H1 (cell line): ENCODE results near the gene BIN2. TPM values are rescaled to one million over a fixed set of nuclear protein-coding genes. Genes with fewer than 3 reads are reported as not detected.
"Not testable (repeated sequence)": the region's sequence is repeated elsewhere in the genome, so short reads cannot be mapped to it uniquely, and the experiment has no call there.

Source experiments
- CTCF ChIA-PET: fragments of 300-600 bp; sonication (Branson Sonifier 250); formaldehyde crosslinking; loops from one replicate; lab custom pipeline; 2021; ENCODE audit not compliant: partially characterized antibody; lab: Charles Lee
- POLR2A ChIA-PET: fragments of 300-600 bp; sonication (Branson Sonifier 250); formaldehyde crosslinking; loops from one replicate; lab custom pipeline; 2021; ENCODE audit warnings: inconsistent platforms; ENCODE audit not compliant: partially characterized antibody; lab: Charles Lee
- DNase-seq, 2 experiments: peaks; one replicate each; pipeline versions ENCODE4 v3.0.0 to v3.0.0-alpha.2; 2010 to 2022; ENCODE audit warnings: low spot score in 2 of 2, low read depth in 1 of 2, mixed read lengths in 1 of 2
- FAIRE-seq: peaks from 2 replicates; lab custom pipeline; 2011; peaks lifted over from hg19 to GRCh38; lab: Jason Lieb, UNC
- H2AFZ ChIP-seq: 2 replicates; pipeline ENCODE4 v1.8.1; 2012; ENCODE audit warnings: low read length, inconsistent platforms
- H2AK5ac ChIP-seq: 2 replicates; pipeline ENCODE4 v1.6.1; 2013; ENCODE audit warnings: low read depth, low read length
- H2BK120ac ChIP-seq: replicated peaks from 2 replicates; pipeline ENCODE3; 2013; ENCODE audit warnings: low read depth, low read length, inconsistent platforms
- H2BK12ac ChIP-seq: 2 replicates; pipeline ENCODE4 v1.6.1; 2013; ENCODE audit warnings: low read depth, low read length
- H2BK15ac ChIP-seq: 2 replicates; pipeline ENCODE4 v1.6.1; 2013; ENCODE audit warnings: low read length
- H2BK20ac ChIP-seq: 2 replicates; pipeline ENCODE4 v1.6.1; 2013; ENCODE audit warnings: low read length
- H2BK5ac ChIP-seq: 2 replicates; pipeline ENCODE4 v1.6.1; 2013; ENCODE audit warnings: low read depth, low read length
- H3K14ac ChIP-seq: 2 replicates; pipeline ENCODE4 v1.6.1; 2013; ENCODE audit warnings: inconsistent platforms; ENCODE audit not compliant: insufficient read length
- H3K18ac ChIP-seq: 2 replicates; pipeline ENCODE4 v1.6.1; 2013; ENCODE audit warnings: low read length; ENCODE audit errors: extremely low read depth
- H3K23ac ChIP-seq: 2 replicates; pipeline ENCODE4 v1.6.1; 2013; ENCODE audit warnings: inconsistent platforms; ENCODE audit not compliant: insufficient read length
- H3K23me2 ChIP-seq: 2 replicates; pipeline ENCODE4 v1.6.1; 2013; ENCODE audit warnings: low read depth, low read length
- H3K27ac ChIP-seq: 2 replicates; pipeline ENCODE4 v1.6.1; 2011; ENCODE audit warnings: low read depth, low read length, inconsistent platforms
- H3K27me3 ChIP-seq, 4 experiments: replicated peaks in 1 of 4; 1 replicate in 1 of 4; 2 replicates in 3 of 4; pipeline versions ENCODE4 v1.6.1 to v1.8.1; 2011 to 2013; ENCODE audit warnings: low read length in 3 of 4, mild to moderate bottlenecking in 3 of 4, inconsistent platforms in 2 of 4, mixed read lengths in 2 of 4, moderate library complexity in 1 of 4; ENCODE audit not compliant: control insufficient read depth in 3 of 4, insufficient read depth in 3 of 4; ENCODE audit errors: extremely low read depth in 1 of 4
- H3K36me3 ChIP-seq, 4 experiments: 2 replicates each; pipeline versions ENCODE4 v1.6.1 to v1.8.1; 2011 to 2013; ENCODE audit warnings: mild to moderate bottlenecking in 4 of 4, low read length in 3 of 4, moderate library complexity in 2 of 4, control low read depth in 1 of 4, inconsistent platforms in 1 of 4; ENCODE audit not compliant: insufficient read depth in 4 of 4, control insufficient read depth in 2 of 4
- H3K4ac ChIP-seq: replicated peaks from 2 replicates; pipeline ENCODE3; 2013; ENCODE audit warnings: low read length, low read depth, mixed read lengths, inconsistent platforms; ENCODE audit not compliant: insufficient read length
- H3K4me1 ChIP-seq, 4 experiments: replicated peaks in 1 of 4; 1 replicate in 1 of 4; 2 replicates in 3 of 4; pipeline versions ENCODE4 v1.6.1 to v1.8.1; 2011 to 2013; ENCODE audit warnings: low read length in 3 of 4, inconsistent platforms in 2 of 4, mixed read lengths in 1 of 4; ENCODE audit not compliant: insufficient read depth in 4 of 4, control insufficient read depth in 3 of 4
- H3K4me2 ChIP-seq, 2 experiments: 2 replicates each; pipeline versions ENCODE4 v1.6.1 to v1.8.1; 2011 to 2013; ENCODE audit warnings: low read depth in 2 of 2, low read length in 2 of 2, control low read depth in 1 of 2, inconsistent platforms in 1 of 2, mild to moderate bottlenecking in 1 of 2; ENCODE audit not compliant: insufficient read depth in 1 of 2
- H3K4me3 ChIP-seq, 4 experiments: fragments of 200-600, 300-600 bp in 1 of 4; sonication (generic), shearing (Covaris generic), sonication (Bioruptor Twin) in 1 of 4; 2 replicates each; pipeline versions ENCODE4 v1.5.1 to v1.8.1; 2011 to 2016; ENCODE audit warnings: low read length in 4 of 4, low read depth in 3 of 4, control low read depth in 2 of 4, inconsistent platforms in 2 of 4, mild to moderate bottlenecking in 2 of 4, mixed read lengths in 1 of 4, moderate library complexity in 1 of 4; ENCODE audit not compliant: insufficient read depth in 2 of 4; ENCODE audit errors: extremely low read depth in 1 of 4
- H3K56ac ChIP-seq: replicated peaks from 2 replicates; pipeline ENCODE3; 2013; ENCODE audit warnings: low read depth, mild to moderate bottlenecking, mixed read lengths, low read length, inconsistent platforms; ENCODE audit not compliant: insufficient read length
- H3K79me1 ChIP-seq: 2 replicates; pipeline ENCODE4 v1.6.1; 2013; ENCODE audit warnings: low read depth, low read length, control low read depth
- H3K79me2 ChIP-seq, 2 experiments: 2 replicates each; pipeline versions ENCODE4 v1.6.1 to v1.8.1; 2012 to 2013; ENCODE audit warnings: low read length in 2 of 2, mild to moderate bottlenecking in 2 of 2, inconsistent platforms in 1 of 2; ENCODE audit not compliant: insufficient read depth in 2 of 2, control insufficient read depth in 1 of 2
- H3K9ac ChIP-seq, 4 experiments: replicated peaks in 1 of 4; 1 replicate in 1 of 4; 2 replicates in 3 of 4; pipeline versions ENCODE4 v1.6.1 to v1.8.1; 2011 to 2013; ENCODE audit warnings: low read depth in 3 of 4, low read length in 3 of 4, control low read depth in 2 of 4, mild to moderate bottlenecking in 2 of 4, moderate library complexity in 2 of 4, inconsistent platforms in 1 of 4; ENCODE audit errors: extremely low read depth in 1 of 4
- H3K9me3 ChIP-seq, 2 experiments: 2 replicates each; pipeline versions ENCODE4 v1.6.1 to v1.8.1; 2012 to 2013; ENCODE audit warnings: mild to moderate bottlenecking in 2 of 2, moderate library complexity in 2 of 2, control low read depth in 1 of 2, inconsistent platforms in 1 of 2, low read depth in 1 of 2, low read length in 1 of 2, mixed read lengths in 1 of 2; ENCODE audit not compliant: insufficient read depth in 2 of 2
- H4K20me1 ChIP-seq, 2 experiments: replicated peaks in 1 of 2; 2 replicates each; pipeline versions ENCODE3 to v1.8.1; 2011 to 2013; ENCODE audit warnings: inconsistent platforms in 2 of 2, low read length in 2 of 2, mild to moderate bottlenecking in 1 of 2; ENCODE audit not compliant: insufficient read depth in 2 of 2, control insufficient read depth in 1 of 2
- H4K5ac ChIP-seq: 2 replicates; pipeline ENCODE4 v1.6.1; 2013; ENCODE audit warnings: low read length, low read depth, mixed read lengths, inconsistent platforms; ENCODE audit not compliant: insufficient read length
- H4K8ac ChIP-seq: 2 replicates; pipeline ENCODE4 v1.8.0; 2013; ENCODE audit warnings: mild to moderate bottlenecking, moderate library complexity, low read length, inconsistent platforms; ENCODE audit not compliant: insufficient read depth; ENCODE audit errors: extremely low read depth
- H4K91ac ChIP-seq: replicated peaks from 2 replicates; pipeline ENCODE3; 2013; ENCODE audit warnings: low read length, mixed read lengths, inconsistent platforms; ENCODE audit not compliant: insufficient read length
- CEBPB ChIP-seq: IDR thresholded peaks from 2 replicates; pipeline ENCODE4 v1.6.1; 2012; ENCODE audit warnings: low read depth, low read length
- CHD1 ChIP-seq: IDR thresholded peaks from 2 replicates; pipeline ENCODE4 v1.6.1; 2012; ENCODE audit warnings: low read depth, low read length, improper control_type of control experiment
- GTF2F1 ChIP-seq: IDR thresholded peaks from 2 replicates; pipeline ENCODE4 v1.6.1; 2012; ENCODE audit warnings: low read depth, low read length, improper control_type of control experiment, borderline replicate concordance
- JUN ChIP-seq: IDR thresholded peaks from 2 replicates; pipeline ENCODE4 v1.6.1; 2011; ENCODE audit warnings: low read depth, mild to moderate bottlenecking, improper control_type of control experiment, low read length
- KDM4A ChIP-seq: IDR thresholded peaks from one replicate; pipeline ENCODE4 v1.7.1; 2012; ENCODE audit warnings: low read depth, mild to moderate bottlenecking, moderate library complexity, low read length, inconsistent platforms; ENCODE audit not compliant: severe bottlenecking
- KDM5A ChIP-seq: fragments of 200-600 bp; IDR thresholded peaks from 2 replicates; pipeline ENCODE4 v1.7.1; 2012; ENCODE audit warnings: mild to moderate bottlenecking, low read length, inconsistent platforms, mixed read lengths
- POU5F1 ChIP-seq: IDR thresholded peaks from 2 replicates; pipeline ENCODE4 v1.6.1; 2011; ENCODE audit warnings: low read depth, mild to moderate bottlenecking, low read length, moderate library complexity
- RNF2 ChIP-seq: fragments of 200-900, 300-1000 bp; sonication (generic); IDR thresholded peaks from 2 replicates; pipeline ENCODE4 v1.7.1; 2016; ENCODE audit warnings: borderline replicate concordance, low read depth, mild to moderate bottlenecking, antibody characterized with exemption, low read length; ENCODE audit not compliant: poor library complexity, severe bottlenecking; ENCODE audit errors: missing control alignments
- SP4 ChIP-seq: IDR thresholded peaks from 2 replicates; pipeline ENCODE4 v1.6.1; 2012; ENCODE audit warnings: low read length, inconsistent platforms
- WGBS, 2 experiments: shearing (Covaris generic) in 1 of 2; methylation state at CpG; one replicate each; pipeline versions ENCODE4 v1.1.6 to v1.1.7; 2013 to 2015; ENCODE audit warnings: low lambda C conversion rate in 2 of 2, mixed read lengths in 2 of 2, inconsistent platforms in 1 of 2, low coverage in 1 of 2, missing lambda C conversion rate in 1 of 2; ENCODE audit not compliant: insufficient replicate concordance in 2 of 2, insufficient coverage in 1 of 2, insufficient read length in 1 of 2; ENCODE audit errors: extremely low coverage in 1 of 2, missing lambda C conversion rate in 1 of 2; 5-methylcytosine and 5-hydroxymethylcytosine counted together
- polyA plus RNA-seq, 7 experiments: library from polyadenylated mRNA; depleted of rRNA in 3 of 7; stranded (reverse) in 5 of 7; unstranded in 2 of 7; fragments of >200 nt in 5 of 7; fragments of 200-250 nt in 2 of 7; gene quantifications; 1 replicate in 5 of 7; 2 replicates in 1 of 7; 4 replicates in 1 of 7; pipeline versions ENCODE4 v1.2.1 to v1.2.3, GENCODE V29; 2011 to 2013; ENCODE audit warnings: missing spikeins in 2 of 7, mixed read lengths in 2 of 7
- total RNA-seq: library from RNA; stranded (reverse); fragmentation: NEBNext Ultra II Directional; extraction: Animal tissue kit (Norgen Biotek cat#: 25700); gene quantifications from 2 replicates; pipeline ENCODE4 v1.2.1, GENCODE V29; 2021

Gene BIN2
- total and polyA plus RNA-seq, 2 of the 8 experiments (the other 6 are each of a cell fraction or from before 2014, with no cell fraction given), result not detected

DNA sequence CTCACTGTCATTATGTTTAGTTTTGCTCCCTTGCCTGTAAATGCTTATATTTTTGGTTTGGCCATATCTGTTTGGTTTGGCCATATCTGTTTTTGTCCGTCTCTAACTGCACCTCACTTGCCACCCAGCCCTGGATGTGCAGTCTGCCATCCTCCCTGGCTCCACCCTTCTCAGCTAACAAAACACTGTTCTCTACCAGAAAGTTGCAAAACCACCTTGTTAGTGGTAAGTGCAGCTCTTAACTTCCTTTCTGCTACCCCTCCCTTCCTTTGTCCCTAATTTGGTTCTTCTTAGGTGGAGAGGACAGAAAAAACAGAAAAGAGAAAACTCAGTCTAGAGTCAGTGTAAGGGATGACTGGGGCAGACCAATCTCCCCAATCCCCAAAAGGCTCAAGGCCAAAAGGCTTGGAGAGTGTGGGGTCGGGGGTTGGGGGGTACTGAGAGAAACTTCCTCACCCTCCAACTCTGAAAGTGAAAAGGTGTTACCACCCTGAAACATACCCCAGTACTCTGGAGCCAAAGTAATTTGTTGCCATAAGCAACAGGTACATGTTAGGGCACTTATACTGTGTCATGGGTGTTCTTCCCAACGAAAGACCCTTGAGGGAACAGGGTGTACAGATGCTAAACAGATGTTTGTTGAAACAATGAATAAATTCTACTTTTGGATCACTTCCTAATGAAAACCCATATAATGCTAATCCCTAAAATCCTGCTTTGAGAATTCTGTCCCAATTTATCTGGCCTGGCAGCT is 5.0 kb downstream of the BIN2 start (continued):
- TF ChIP-seq POU5F1 (no peak), KDM4A (no peak), GTF2F1 (no peak), JUN (no peak), KDM5A (no peak), CEBPB (no peak), SP4 (no peak), RNF2 (no peak), CHD1 (no peak)
- TF ChIP-seq, all 59 proteins: peak for 0

DNA sequence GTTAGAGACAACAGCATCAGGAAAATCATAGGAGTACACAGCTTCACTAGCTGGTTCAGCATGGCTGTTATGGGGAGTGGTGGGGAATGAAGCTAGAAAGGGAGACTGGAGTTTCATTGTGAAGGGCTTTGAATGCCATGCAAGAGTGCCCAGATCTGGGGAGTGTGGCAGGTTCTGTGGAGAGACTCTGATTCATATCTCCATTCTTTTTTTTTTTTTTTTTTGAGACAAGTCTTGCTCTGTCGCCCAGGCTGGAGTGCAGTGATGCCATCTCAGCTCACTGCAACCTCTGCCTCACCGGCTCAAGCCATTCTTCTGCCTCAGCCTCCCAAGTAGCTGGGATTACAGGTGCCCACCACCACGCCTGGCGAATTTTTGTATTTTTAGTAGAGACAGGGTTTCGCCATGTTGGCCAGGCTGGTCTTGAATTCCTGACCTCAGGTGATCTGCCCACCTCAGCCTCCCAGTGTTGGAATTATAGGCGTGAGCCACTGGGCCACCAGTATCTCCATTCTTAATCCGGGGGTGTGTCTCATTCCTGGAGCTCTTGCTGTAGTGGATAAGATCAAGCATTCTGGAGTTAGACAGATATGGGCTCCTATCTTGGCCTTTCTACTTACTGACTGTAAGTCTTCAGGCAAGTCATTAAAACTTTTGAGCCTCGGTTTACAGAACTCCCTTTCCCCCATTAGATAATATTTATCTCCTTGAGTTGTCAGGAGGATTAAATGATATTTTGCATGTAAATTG is 5.7 kb downstream of the BIN2 start:
- not testable (repeated sequence) for H3K23ac ChIP-seq, H2BK5ac ChIP-seq, H3K4me3 ChIP-seq, H3K18ac ChIP-seq, H3K4ac ChIP-seq, H3K36me3 ChIP-seq, H2BK12ac ChIP-seq, H2BK120ac ChIP-seq, H3K56ac ChIP-seq, H3K27ac ChIP-seq, H3K79me1 ChIP-seq, H4K5ac ChIP-seq, H3K9me3 ChIP-seq, H3K23me2 ChIP-seq, H2AK5ac ChIP-seq, H3K27me3 ChIP-seq, DNase-seq, H2BK20ac ChIP-seq, H3K79me2 ChIP-seq, H4K8ac ChIP-seq, H4K20me1 ChIP-seq, H2BK15ac ChIP-seq, H3K14ac ChIP-seq, FAIRE-seq, H3K9ac ChIP-seq, H4K91ac ChIP-seq
- WGBS, 2 experiments, result 87% methylated on average over 7 of the region's 8 CpGs; no CpG with 5 or more reads in 1 of the 2 experiments
- Histone ChIP-seq H3K4me2 (0 out of 4 replicates have a peak overlapping the region, but pooled peaks of 1 of the 2 experiments have one; percentile 35), H3K4me1 (peaks cover 2 to 15% (median 7%) of the 10 kb centered on the region in 4 experiments; a peak in 5 of 7 replicates), H2AFZ (peak overlapping the region; percentile 65; the same call in 1 of the 2 replicates)
- ChIA-PET CTCF (interaction anchor here (0.6 to 3.1 kb wide), 7 partner anchors 10 to 714 kb away, joined by 3 to 11 read pairs (median 3); partner anchors contain the start of gene SMAGP), POLR2A (interaction anchor here (0.7 to 1.9 kb wide), 5 partner anchors 9 to 100 kb away, joined by 3 to 5 read pairs (median 3); partner anchors contain the start of gene POU6F1)
